H1 (cell line): ENCODE measurements around the gene ETFB. TPM values are rescaled to one million over a fixed set of nuclear protein-coding genes. Genes with fewer than 3 reads are reported as not detected.

ENCODE experiments used
- CBX5 ChIP-seq: fragments of 300-800, 300-1000 bp; sonication (generic); IDR thresholded peaks from 2 replicates; pipeline ENCODE4 v1.7.1; 2016; ENCODE audit warnings: antibody characterized with exemption, low read length, low read depth
- EGR1 ChIP-seq: IDR thresholded peaks from 2 replicates; pipeline ENCODE4 v1.6.1; 2011; ENCODE audit warnings: low read depth, low read length, borderline replicate concordance
- EP300 ChIP-seq, 2 experiments: IDR thresholded peaks; 1 replicate in 1 of 2; 2 replicates in 1 of 2; pipeline ENCODE4 v1.6.1; 2011 to 2012; ENCODE audit warnings: low read depth in 2 of 2, low read length in 2 of 2, mild to moderate bottlenecking in 2 of 2, borderline replicate concordance in 1 of 2, inconsistent platforms in 1 of 2, moderate library complexity in 1 of 2
- HDAC2 ChIP-seq, 2 experiments: fragments of 300-600 bp in 1 of 2; sonication (generic) in 1 of 2; IDR thresholded peaks; 2 replicates each; pipeline ENCODE4 v1.6.1; 2011 to 2012; ENCODE audit warnings: low read depth in 2 of 2, low read length in 2 of 2, mild to moderate bottlenecking in 2 of 2, moderate library complexity in 2 of 2, borderline replicate concordance in 1 of 2, inconsistent platforms in 1 of 2
- NANOG ChIP-seq: IDR thresholded peaks from 2 replicates; pipeline ENCODE4 v1.6.1; 2011; ENCODE audit warnings: low read length, low read depth, mild to moderate bottlenecking, inconsistent platforms; ENCODE audit not compliant: insufficient read depth, poor library complexity, severe bottlenecking
- RFX5 ChIP-seq: IDR thresholded peaks from 2 replicates; pipeline ENCODE4 v1.6.1; 2011; ENCODE audit warnings: low read depth, low read length, improper control_type of control experiment, borderline replicate concordance
- SAP30 ChIP-seq: fragments of 300-600 bp; sonication (generic); IDR thresholded peaks from 2 replicates; pipeline ENCODE4 v1.7.1; 2012; ENCODE audit warnings: low read length, moderate library complexity, mild to moderate bottlenecking, inconsistent platforms; ENCODE audit not compliant: insufficient read depth, insufficient replicate concordance
- TAF1 ChIP-seq: IDR thresholded peaks from 2 replicates; pipeline ENCODE4 v1.6.1; 2011; ENCODE audit warnings: mild to moderate bottlenecking, low read depth, low read length
- ZNF274 ChIP-seq: IDR thresholded peaks from 2 replicates; pipeline ENCODE4 v1.7.0; 2012; ENCODE audit warnings: low read length, borderline replicate concordance; ENCODE audit errors: extremely low read depth
- polyA plus RNA-seq, 7 experiments: library from polyadenylated mRNA; depleted of rRNA in 3 of 7; stranded (reverse) in 5 of 7; unstranded in 2 of 7; fragments of >200 nt in 5 of 7; fragments of 200-250 nt in 2 of 7; gene quantifications; 1 replicate in 5 of 7; 2 replicates in 1 of 7; 4 replicates in 1 of 7; pipeline versions ENCODE4 v1.2.1 to v1.2.3, GENCODE V29; 2011 to 2013; ENCODE audit warnings: missing spikeins in 2 of 7, mixed read lengths in 2 of 7
- total RNA-seq: library from RNA; stranded (reverse); fragmentation: NEBNext Ultra II Directional; extraction: Animal tissue kit (Norgen Biotek cat#: 25700); gene quantifications from 2 replicates; pipeline ENCODE4 v1.2.1, GENCODE V29; 2021

Gene ETFB
- total and polyA plus RNA-seq, 2 of the 8 experiments (the other 6 are each of a cell fraction or from before 2014, with no cell fraction given): 40.0 to 66.5 TPM

- TF ChIP-seq SAP30 (no peak), RFX5 (no peak), TAF1 (no peak), HDAC2 (IDR thresholded peaks at IDR 0.05; ENCODE audit: borderline replicate concordance in 1 of 2, low read depth in 2 of 2, low read length in 2 of 2) (no peak), EGR1 (no peak), EP300 (IDR thresholded peaks at IDR 0.05; ENCODE audit: borderline replicate concordance in 1 of 2, low read depth in 2 of 2, low read length in 2 of 2) (no peak), CBX5 (no peak), ZNF274 (no peak), NANOG (no peak)
Observed at GRCh38 chr19:51407511-51408131, 41.4 kb upstream of the ETFB start (continued).
